ENCODE results near the gene CYB5R3.

- no peak for TF ChIP-seq CTCF (IDR thresholded peaks at IDR 0.05)
- TF ChIP-seq ZFX (IDR thresholded peaks at IDR 0.05; ENCODE audit: borderline replicate concordance): no peak
Measured at GRCh38 chr22:42603427-42603826, 45.8 kb downstream of the CYB5R3 start.

Data from 22Rv1 (cell line).